A549 (cell line): ENCODE results near the gene TAL1. TPM values are rescaled to one million over a fixed set of nuclear protein-coding genes. Genes with fewer than 3 reads are reported as not detected.
"Not testable (repeated sequence)": the region's sequence is repeated elsewhere in the genome, so short reads cannot be mapped to it uniquely, and the experiment has no call there.

Source experiments
- ATAC-seq, 2 experiments: fragments of 200-7000 bp in 1 of 2; fragments of >200 bp in 1 of 2; cut with Nextera tagmentation in 1 of 2; cut with Tn5 transposase in 1 of 2; 3 replicates each; pipeline versions ENCODE4 v1.8.0 to v1.9.1; 2018 to 2020; ENCODE audit warnings: mild to moderate bottlenecking in 1 of 2, moderate library complexity in 1 of 2
- CTCF ChIA-PET: fragments of 300-600 bp; sonication (Branson Sonifier 250); formaldehyde crosslinking; extraction: SDS; loops from one replicate; lab custom pipeline; 2021; ENCODE audit warnings: antibody characterized with exemption, inconsistent platforms; lab: Yijun Ruan, JAX
- POLR2A ChIA-PET: fragments of 350-600 bp; formaldehyde crosslinking; extraction: SDS; loops from one replicate; lab custom pipeline; 2021; ENCODE audit warnings: antibody characterized with exemption, inconsistent platforms; lab: Yijun Ruan, JAX
- DNase-seq, 2 experiments: peaks; one replicate each; pipeline versions ENCODE4 v3.0.0 to v3.0.0-alpha.2; 2011 to 2016; ENCODE audit warnings: low read depth in 1 of 2, low spot score in 1 of 2
- FAIRE-seq: peaks from 2 replicates; lab custom pipeline; 2011; peaks lifted over from hg19 to GRCh38; lab: Jason Lieb, UNC
- H3K27ac ChIP-seq, 2 experiments: fragments of >200 bp; sonication (Bioruptor Twin); formaldehyde crosslinking; 3 replicates each; pipeline ENCODE4 v1.5.1; 2016 to 2017
- H3K4me1 ChIP-seq: fragments of >200 bp; sonication (Bioruptor Twin); formaldehyde crosslinking; 3 replicates; pipeline ENCODE4 v1.6.1; 2016
- H3K4me2 ChIP-seq: fragments of >200 bp; sonication (Bioruptor Twin); formaldehyde crosslinking; 3 replicates; pipeline ENCODE4 v1.6.1; 2016
- H3K4me3 ChIP-seq: fragments of >200 bp; sonication (Bioruptor Twin); formaldehyde crosslinking; 3 replicates; pipeline ENCODE4 v1.5.1; 2016
- H3K9me3 ChIP-seq: fragments of >200 bp; sonication (Bioruptor Twin); formaldehyde crosslinking; 3 replicates; pipeline ENCODE4 v1.6.1; 2016
- CBX2 ChIP-seq: fragments of 200-600 bp; sonication (generic); IDR thresholded peaks from 2 replicates; pipeline ENCODE4 v1.6.1; 2016; ENCODE audit warnings: low read depth, mild to moderate bottlenecking, borderline replicate concordance
- CEBPB ChIP-seq, 2 experiments: fragments of >200 bp in 1 of 2; sonication (Bioruptor Twin) in 1 of 2; formaldehyde crosslinking in 1 of 2; IDR thresholded peaks; 2 replicates each; pipeline ENCODE4 v1.6.1; 2012 to 2016
- EHF ChIP-seq: fragments of 250-450 bp; sonication (Bioruptor Pico); IDR thresholded peaks from 2 replicates; pipeline ENCODE4 v1.5.0; 2020; ENCODE audit warnings: mild to moderate bottlenecking
- FOSL2 ChIP-seq, 2 experiments: fragments of 450-650 bp in 1 of 2; fragments of >200 bp in 1 of 2; sonication (Bioruptor Twin) in 1 of 2; formaldehyde crosslinking; IDR thresholded peaks; 2 replicates each; pipeline versions ENCODE4 v1.5.0 to v1.6.1; 2016 to 2020; ENCODE audit warnings: mild to moderate bottlenecking in 1 of 2, moderate library complexity in 1 of 2
- GATA3 ChIP-seq: IDR thresholded peaks from 2 replicates; pipeline ENCODE4 v1.6.1; 2012; ENCODE audit warnings: borderline replicate concordance
- JUN ChIP-seq, 2 experiments: fragments of >200 bp; sonication (Bioruptor Twin); formaldehyde crosslinking; IDR thresholded peaks; 2 replicates in 1 of 2; 3 replicates in 1 of 2; pipeline ENCODE4 v1.6.1; 2016 to 2017
- MAZ ChIP-seq: fragments of 150-350 bp; IDR thresholded peaks from 2 replicates; pipeline ENCODE4 v1.6.1; 2014; ENCODE audit warnings: antibody characterized with exemption, low read depth, low read length, borderline replicate concordance
- POLR2AphosphoS2 ChIP-seq: conservative IDR thresholded peaks from 2 replicates; pipeline ENCODE4 v1.6.1; 2012; ENCODE audit warnings: low read length, improper control_type of control experiment, inconsistent platforms
- RAD21 ChIP-seq, 2 experiments: fragments of >200 bp in 1 of 2; sonication (Bioruptor Twin) in 1 of 2; formaldehyde crosslinking in 1 of 2; IDR thresholded peaks in 1 of 2; conservative IDR thresholded peaks in 1 of 2; 2 replicates in 1 of 2; 3 replicates in 1 of 2; pipeline ENCODE4 v1.6.1; 2012 to 2018; ENCODE audit warnings: inconsistent platforms in 1 of 2
- SMC3 ChIP-seq: fragments of >200 bp; sonication (Bioruptor Twin); formaldehyde crosslinking; IDR thresholded peaks from 3 replicates; pipeline ENCODE4 v1.6.1; 2018; ENCODE audit warnings: inconsistent platforms
- WGBS: methylation state at CpG from one replicate; pipeline ENCODE4 v1.1.6; 2017; ENCODE audit errors: missing lambda C conversion rate; 5-methylcytosine and 5-hydroxymethylcytosine counted together
- polyA plus RNA-seq, 4 experiments: library from polyadenylated mRNA; depleted of rRNA in 3 of 4; stranded (reverse); fragments of >200 nt; fragmentation: RNase III in 1 of 4; extraction: RNeasy Plus Mini Kit Qiagen cat#74134 plus additional on column Dnase treatment in 1 of 4; gene quantifications; 2 replicates in 3 of 4; 3 replicates in 1 of 4; pipeline ENCODE4 v1.2.3, GENCODE V29; 2011 to 2017
- TF ChIP-seq, protein P1 (sequence below): fragments of >200 bp; sonication (Bioruptor Twin); formaldehyde crosslinking; IDR thresholded peaks from 3 replicates; pipeline ENCODE4 v1.5.1; 2016
- TF ChIP-seq, protein P2 (sequence below): fragments of 250-450 bp; sonication (Bioruptor Pico); IDR thresholded peaks from 2 replicates; pipeline ENCODE4 v1.5.0; 2020; ENCODE audit warnings: low read depth, mild to moderate bottlenecking, moderate library complexity
- TF ChIP-seq, protein P3 (sequence below): fragments of 150-350 bp; IDR thresholded peaks from 2 replicates; pipeline ENCODE4 v1.6.1; 2014; ENCODE audit warnings: low read depth, mild to moderate bottlenecking, low read length

The TAL1 gene
- polyA plus RNA-seq, 2 of the 4 experiments (the other 2 are of a cell fraction): not detected

DNA sequence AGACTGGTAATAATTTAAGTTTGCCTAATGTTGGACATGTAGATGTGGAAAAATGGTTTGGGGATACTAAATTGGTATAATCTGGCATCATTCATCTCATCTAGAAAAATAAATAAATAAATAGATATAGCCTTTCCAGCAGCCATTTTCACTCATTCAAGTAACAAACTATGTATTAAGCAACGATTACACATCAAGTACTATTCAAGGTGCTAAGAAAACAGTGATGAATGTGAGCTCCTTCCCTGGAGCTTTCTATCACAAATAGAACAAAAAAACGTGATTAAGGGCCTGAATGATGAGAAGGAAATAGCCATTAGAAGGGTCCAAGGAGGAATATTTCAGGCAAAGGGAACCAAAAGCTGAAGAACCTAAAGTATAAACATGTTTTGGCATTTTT is 44.8 kb upstream of the TAL1 start:
- ChIA-PET POLR2A (no interaction called here), CTCF (interaction anchor here (0.9 to 1.3 kb wide), 2 partner anchors 23 to 53 kb away, joined by 3 to 4 read pairs; no protein-coding TSS in a partner anchor)
- 80% methylated on average over 2 of the region's 2 CpGs for WGBS
- no peak for DNase-seq
- no peak for TF ChIP-seq EHF
- Histone ChIP-seq H3K9me3 (no peaks in the 10 kb centered on the region), H3K4me3 (no peak overlapping the region), H3K4me1 (no peaks in the 10 kb centered on the region), H3K4me2 (no peak overlapping the region), H3K27ac (no peak overlapping the region)
- no peak for ATAC-seq
- no peak for FAIRE-seq

DNA sequence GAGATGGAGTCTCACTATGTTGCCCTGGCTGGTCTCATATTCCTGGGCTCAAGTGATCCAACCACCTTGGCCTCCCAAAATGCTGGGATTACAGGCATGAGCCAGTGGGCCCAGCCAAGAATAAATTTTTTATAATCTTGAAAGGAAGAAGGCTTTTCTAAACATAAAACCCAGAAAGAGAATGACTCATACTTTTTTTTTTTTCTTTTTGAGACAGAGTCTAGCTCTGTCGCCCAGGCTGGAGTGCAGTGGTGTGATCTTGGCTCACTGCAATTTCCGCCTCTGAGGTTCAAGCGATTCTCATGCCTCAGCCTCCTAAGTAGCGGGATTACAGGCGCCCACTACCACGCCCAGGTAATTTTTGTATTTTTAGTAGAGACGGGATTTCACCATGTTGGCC is 43.8 kb upstream of the TAL1 start:
- 95% methylated on average over 5 of the region's 7 CpGs for WGBS
- not testable (repeated sequence) for H3K4me3 ChIP-seq; ATAC-seq; H3K9me3 ChIP-seq; TF ChIP-seq FOSL2 (IDR thresholded peaks at IDR 0.05)
- 0 out of 2 replicates have a peak, but pooled peaks have one; percentile 15 for TF ChIP-seq FOSL2 (CRISPR knock-in tag; IDR thresholded peaks at IDR 0.05)
- TF ChIP-seq, all 56 proteins: peak for 1; not testable (repeated sequence) for 55
- DNase-seq, H3K27ac ChIP-seq, H3K4me2 ChIP-seq, POLR2A ChIA-PET, FAIRE-seq, H3K4me1 ChIP-seq: not testable (repeated sequence)
- CTCF ChIA-PET: interaction anchor here (1.3 to 1.7 kb wide), 2 partner anchors 13 to 22 kb away, joined by 3 to 4 read pairs; no protein-coding TSS in a partner anchor

DNA sequence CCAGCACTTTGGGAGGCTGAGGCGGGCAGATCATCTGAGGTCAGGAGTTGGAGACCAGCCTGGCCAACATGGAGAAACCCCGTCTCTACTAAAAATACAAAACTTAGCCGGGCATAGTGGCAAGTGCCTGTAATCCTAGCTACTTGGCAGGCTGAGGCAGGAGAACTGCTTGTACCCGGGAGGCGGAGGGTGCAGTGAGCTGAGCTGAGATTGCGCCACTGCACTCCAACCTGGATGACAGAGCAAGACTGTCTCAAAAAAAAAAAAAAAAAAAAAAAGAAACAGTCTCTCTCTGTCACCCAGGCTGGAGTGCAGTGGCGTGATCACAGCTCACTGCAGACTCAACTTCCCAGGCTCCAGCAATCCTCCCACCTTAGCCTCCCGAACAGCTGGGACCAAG is 33.5 kb upstream of the TAL1 start:
- FAIRE-seq, H3K4me3 ChIP-seq, POLR2A ChIA-PET, H3K4me1 ChIP-seq, H3K9me3 ChIP-seq, H3K4me2 ChIP-seq, DNase-seq, H3K27ac ChIP-seq, ATAC-seq: not testable (repeated sequence)
- WGBS: 88% methylated on average over 8 of the region's 8 CpGs
- CTCF ChIA-PET: interaction anchor here (1.1 to 4.5 kb wide), 3 partner anchors 22 to 86 kb away, joined by 4 to 75 read pairs (median 4); partner anchors contain the start of gene PDZK1IP1

DNA sequence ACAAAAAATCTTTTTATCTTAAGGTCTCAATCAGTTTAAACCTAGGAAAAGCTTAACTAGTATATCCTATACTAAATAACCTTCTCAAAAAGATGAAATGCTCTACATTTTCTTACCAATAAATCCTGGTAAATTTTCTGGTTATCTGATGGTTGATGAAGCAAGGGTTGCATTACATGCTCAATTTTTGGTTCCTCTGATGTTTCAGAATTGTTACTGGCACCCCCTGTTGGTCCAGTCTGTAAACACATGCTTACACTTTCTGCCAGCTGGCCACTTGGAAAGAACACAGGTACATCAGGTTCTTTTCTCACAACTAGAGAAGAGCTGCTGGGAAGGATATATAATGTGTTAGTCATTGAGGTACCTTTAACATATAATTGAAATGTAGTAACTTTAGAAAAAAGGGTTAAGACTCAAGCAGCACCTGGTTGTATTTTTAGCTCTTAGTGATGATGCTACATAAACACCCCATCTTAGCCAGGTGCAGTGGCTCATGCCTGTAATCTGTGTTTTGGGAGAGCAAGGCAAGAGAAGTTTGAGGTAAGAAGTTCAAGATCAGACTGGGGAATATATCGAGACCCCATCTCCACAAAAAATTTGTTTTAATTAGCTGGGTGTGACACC is 30.9 kb upstream of the TAL1 start:
- Histone ChIP-seq H3K4me2 (no peak overlapping the region), H3K9me3 (no peaks in the 10 kb centered on the region), H3K4me1 (no peaks in the 10 kb centered on the region), H3K4me3 (no peak overlapping the region), H3K27ac (no peak overlapping the region)
- DNase-seq (peak; percentile 48 to 50), ATAC-seq (peak; percentile 56 to 73; a peak in 4 of 6 replicates), FAIRE-seq (no peak)
- 83% methylated on average over 1 of the region's 1 CpG for WGBS
- POLR2A ChIA-PET: no interaction called here
- TF ChIP-seq CEBPB (IDR thresholded peaks at IDR 0.05) (0 out of 4 replicates have a peak, but pooled peaks of 1 of the 2 experiments have one; percentile 19), SMC3 (peak; percentile 63), FOSL2 (IDR thresholded peaks at IDR 0.05) (no peak), FOSL2 (CRISPR knock-in tag; IDR thresholded peaks at IDR 0.05) (no peak), RAD21 (conservative IDR thresholded peaks at IDR 0.05 in 1 of 2, IDR thresholded peaks at IDR 0.05 in 1 of 2) (peak; percentile 53 to 55), JUN (IDR thresholded peaks at IDR 0.05) (no peak), POLR2AphosphoS2 (no peak), MAZ (no peak), GATA3 (no peak)
- TF ChIP-seq, protein P1, sequence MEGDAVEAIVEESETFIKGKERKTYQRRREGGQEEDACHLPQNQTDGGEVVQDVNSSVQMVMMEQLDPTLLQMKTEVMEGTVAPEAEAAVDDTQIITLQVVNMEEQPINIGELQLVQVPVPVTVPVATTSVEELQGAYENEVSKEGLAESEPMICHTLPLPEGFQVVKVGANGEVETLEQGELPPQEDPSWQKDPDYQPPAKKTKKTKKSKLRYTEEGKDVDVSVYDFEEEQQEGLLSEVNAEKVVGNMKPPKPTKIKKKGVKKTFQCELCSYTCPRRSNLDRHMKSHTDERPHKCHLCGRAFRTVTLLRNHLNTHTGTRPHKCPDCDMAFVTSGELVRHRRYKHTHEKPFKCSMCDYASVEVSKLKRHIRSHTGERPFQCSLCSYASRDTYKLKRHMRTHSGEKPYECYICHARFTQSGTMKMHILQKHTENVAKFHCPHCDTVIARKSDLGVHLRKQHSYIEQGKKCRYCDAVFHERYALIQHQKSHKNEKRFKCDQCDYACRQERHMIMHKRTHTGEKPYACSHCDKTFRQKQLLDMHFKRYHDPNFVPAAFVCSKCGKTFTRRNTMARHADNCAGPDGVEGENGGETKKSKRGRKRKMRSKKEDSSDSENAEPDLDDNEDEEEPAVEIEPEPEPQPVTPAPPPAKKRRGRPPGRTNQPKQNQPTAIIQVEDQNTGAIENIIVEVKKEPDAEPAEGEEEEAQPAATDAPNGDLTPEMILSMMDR: peak; percentile 65
- CTCF ChIA-PET: interaction anchor here (0.7 to 5.2 kb wide), 27 partner anchors 8 to 447 kb away, joined by 3 to 75 read pairs (median 3); partner anchors contain the start of gene PDZK1IP1

DNA sequence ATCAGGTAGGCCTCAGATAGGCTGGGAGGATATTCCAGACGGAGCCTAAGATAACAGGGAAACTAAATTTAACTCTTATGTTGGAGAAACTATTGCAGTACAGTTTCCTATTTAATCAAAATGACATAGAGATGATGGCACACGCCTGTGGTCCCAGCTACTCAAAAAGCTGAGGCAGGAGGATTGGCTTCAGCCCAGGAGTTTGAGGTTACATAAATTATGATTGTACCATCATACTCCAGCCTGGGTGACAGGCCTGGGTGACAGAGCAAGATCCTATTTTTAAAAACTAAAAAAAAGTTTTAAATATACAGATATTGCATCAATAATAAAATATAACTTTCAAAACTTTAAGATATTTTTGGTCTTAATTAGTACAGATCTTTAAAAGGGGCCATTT is 25.2 kb upstream of the TAL1 start:
- ATAC-seq: no peak
- POLR2A ChIA-PET: no interaction called here

More for the DNA sequence above, 25.2 kb upstream of the TAL1 start:
- Histone ChIP-seq H3K4me3 (no peak overlapping the region), H3K27ac (no peak overlapping the region), H3K4me2 (no peak overlapping the region), H3K9me3 (no peaks in the 10 kb centered on the region), H3K4me1 (peaks cover 6% of the 10 kb centered on the region; the same call in 1 of the 3 replicates)
- DNase-seq: no peak
- 95% methylated on average over 2 of the region's 2 CpGs for WGBS
- TF ChIP-seq CBX2: no peak
- TF ChIP-seq, protein P2, sequence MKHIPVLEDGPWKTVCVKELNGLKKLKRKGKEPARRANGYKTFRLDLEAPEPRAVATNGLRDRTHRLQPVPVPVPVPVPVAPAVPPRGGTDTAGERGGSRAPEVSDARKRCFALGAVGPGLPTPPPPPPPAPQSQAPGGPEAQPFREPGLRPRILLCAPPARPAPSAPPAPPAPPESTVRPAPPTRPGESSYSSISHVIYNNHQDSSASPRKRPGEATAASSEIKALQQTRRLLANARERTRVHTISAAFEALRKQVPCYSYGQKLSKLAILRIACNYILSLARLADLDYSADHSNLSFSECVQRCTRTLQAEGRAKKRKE (CRISPR knock-in tag): no peak
- TF ChIP-seq, protein P3, sequence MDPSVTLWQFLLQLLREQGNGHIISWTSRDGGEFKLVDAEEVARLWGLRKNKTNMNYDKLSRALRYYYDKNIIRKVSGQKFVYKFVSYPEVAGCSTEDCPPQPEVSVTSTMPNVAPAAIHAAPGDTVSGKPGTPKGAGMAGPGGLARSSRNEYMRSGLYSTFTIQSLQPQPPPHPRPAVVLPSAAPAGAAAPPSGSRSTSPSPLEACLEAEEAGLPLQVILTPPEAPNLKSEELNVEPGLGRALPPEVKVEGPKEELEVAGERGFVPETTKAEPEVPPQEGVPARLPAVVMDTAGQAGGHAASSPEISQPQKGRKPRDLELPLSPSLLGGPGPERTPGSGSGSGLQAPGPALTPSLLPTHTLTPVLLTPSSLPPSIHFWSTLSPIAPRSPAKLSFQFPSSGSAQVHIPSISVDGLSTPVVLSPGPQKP: no peak
- TF ChIP-seq, protein P1: no peak
- no peak for FAIRE-seq
- CTCF ChIA-PET: interaction anchor here (1.2 to 3.5 kb wide), 2 partner anchors 64 to 78 kb away, joined by 6 to 13 read pairs; no protein-coding TSS in a partner anchor
